ENCODE data around the gene GALNT10. TPM values are rescaled to one million over a fixed set of nuclear protein-coding genes. Genes with fewer than 3 reads are reported as not detected.

Gene GALNT10
- total and polyA plus RNA-seq, 9 of the 15 experiments (the other 6 are each of a cell fraction or from before 2014, with no cell fraction given) = 4.6 to 37.1 (median 13.3) TPM

DNA sequence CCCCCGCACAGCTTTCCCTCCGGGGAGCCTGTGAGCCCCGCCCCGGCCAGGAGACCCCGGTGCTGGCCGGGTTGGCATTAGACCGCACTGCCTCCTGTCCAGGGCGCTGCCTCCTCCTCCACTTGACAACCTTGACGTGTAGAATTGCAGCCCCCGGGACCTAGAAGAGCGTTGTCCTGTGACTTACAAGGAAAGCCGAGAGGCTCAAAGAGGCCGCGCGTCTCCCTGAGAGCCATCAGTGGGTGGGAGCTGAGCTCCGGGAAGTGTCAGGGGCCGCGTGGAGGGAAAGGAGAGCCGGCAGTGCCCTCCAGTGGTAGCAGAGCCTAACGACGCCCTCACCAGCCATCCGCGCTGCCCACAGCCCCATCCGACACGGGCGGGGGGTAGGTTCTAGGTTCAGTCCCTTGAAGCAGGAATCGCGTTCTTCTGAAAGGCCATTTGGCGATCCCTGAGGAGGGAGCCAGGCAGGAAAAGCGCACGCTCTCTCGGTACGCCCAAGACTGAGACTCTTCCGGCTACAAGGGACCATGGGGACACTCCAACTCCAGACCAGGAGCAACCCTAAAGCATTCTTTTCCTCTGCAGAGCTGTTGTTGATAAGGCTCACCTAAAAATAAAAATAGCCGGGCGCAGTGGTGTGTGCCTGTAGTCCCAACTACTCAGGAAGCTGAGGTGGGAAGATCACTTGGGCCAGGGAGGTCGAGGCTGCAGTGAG is 214.7 kb downstream of the GALNT10 start (continued):
- peak; percentile 86 for TF ChIP-seq REST (IDR thresholded peaks at IDR 0.05; ENCODE audit: borderline replicate concordance)
- no peak for TF ChIP-seq REST (CRISPR knock-in tag; IDR thresholded peaks at IDR 0.05; ENCODE audit: low read depth)
- no peak for TF ChIP-seq PTRF (tag; IDR thresholded peaks at IDR 0.05)
- TF ChIP-seq ARID3A (IDR thresholded peaks at IDR 0.05; ENCODE audit: borderline replicate concordance, low read depth, low read length) = no peak
- peak; percentile 70 for TF ChIP-seq RB1 (IDR thresholded peaks at IDR 0.05; ENCODE audit: low read depth)
- TF ChIP-seq, protein P1, sequence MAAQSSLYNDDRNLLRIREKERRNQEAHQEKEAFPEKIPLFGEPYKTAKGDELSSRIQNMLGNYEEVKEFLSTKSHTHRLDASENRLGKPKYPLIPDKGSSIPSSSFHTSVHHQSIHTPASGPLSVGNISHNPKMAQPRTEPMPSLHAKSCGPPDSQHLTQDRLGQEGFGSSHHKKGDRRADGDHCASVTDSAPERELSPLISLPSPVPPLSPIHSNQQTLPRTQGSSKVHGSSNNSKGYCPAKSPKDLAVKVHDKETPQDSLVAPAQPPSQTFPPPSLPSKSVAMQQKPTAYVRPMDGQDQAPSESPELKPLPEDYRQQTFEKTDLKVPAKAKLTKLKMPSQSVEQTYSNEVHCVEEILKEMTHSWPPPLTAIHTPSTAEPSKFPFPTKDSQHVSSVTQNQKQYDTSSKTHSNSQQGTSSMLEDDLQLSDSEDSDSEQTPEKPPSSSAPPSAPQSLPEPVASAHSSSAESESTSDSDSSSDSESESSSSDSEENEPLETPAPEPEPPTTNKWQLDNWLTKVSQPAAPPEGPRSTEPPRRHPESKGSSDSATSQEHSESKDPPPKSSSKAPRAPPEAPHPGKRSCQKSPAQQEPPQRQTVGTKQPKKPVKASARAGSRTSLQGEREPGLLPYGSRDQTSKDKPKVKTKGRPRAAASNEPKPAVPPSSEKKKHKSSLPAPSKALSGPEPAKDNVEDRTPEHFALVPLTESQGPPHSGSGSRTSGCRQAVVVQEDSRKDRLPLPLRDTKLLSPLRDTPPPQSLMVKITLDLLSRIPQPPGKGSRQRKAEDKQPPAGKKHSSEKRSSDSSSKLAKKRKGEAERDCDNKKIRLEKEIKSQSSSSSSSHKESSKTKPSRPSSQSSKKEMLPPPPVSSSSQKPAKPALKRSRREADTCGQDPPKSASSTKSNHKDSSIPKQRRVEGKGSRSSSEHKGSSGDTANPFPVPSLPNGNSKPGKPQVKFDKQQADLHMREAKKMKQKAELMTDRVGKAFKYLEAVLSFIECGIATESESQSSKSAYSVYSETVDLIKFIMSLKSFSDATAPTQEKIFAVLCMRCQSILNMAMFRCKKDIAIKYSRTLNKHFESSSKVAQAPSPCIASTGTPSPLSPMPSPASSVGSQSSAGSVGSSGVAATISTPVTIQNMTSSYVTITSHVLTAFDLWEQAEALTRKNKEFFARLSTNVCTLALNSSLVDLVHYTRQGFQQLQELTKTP (IDR thresholded peaks at IDR 0.05; ENCODE audit: low read depth in 1 of 2, partially characterized antibody in 2 of 2) = no peak
- TF ChIP-seq CXXC5 (CRISPR knock-in tag; IDR thresholded peaks at IDR 0.05) = peak; percentile 42; the same call in 1 of the 2 replicates
- peak in 1 of 2 experiments; percentile 39; a peak in 1 of 4 replicates for TF ChIP-seq RCOR1 (IDR thresholded peaks at IDR 0.05; ENCODE audit: borderline replicate concordance in 1 of 2, low read depth in 2 of 2, low read length in 2 of 2)
- TF ChIP-seq CREM (IDR thresholded peaks at IDR 0.05; ENCODE audit: low read depth) = peak; percentile 66
- no peak for TF ChIP-seq PHF8 (IDR thresholded peaks at IDR 0.05; ENCODE audit: borderline replicate concordance, low read length)
- TF ChIP-seq ZFP36 (IDR thresholded peaks at IDR 0.05; ENCODE audit: low read depth, low read length, partially characterized antibody) = no peak
- TF ChIP-seq HMGN3 (IDR thresholded peaks at IDR 0.05; ENCODE audit: borderline replicate concordance, extremely low read depth, insufficient read length, low read depth, low read length) = no peak
- no peak for TF ChIP-seq ZNF24 (IDR thresholded peaks at IDR 0.05)

All from K562 (cell line).